BLaER1 (cell line): ENCODE measurements around the gene ARFGAP3.

Experiments used
- H3K27ac ChIP-seq: shearing (Covaris generic); formaldehyde crosslinking; 2 replicates; pipeline ENCODE4 v1.8.1; 2022
- H3K27me3 ChIP-seq: shearing (Covaris generic); formaldehyde crosslinking; 2 replicates; pipeline ENCODE4 v1.8.1; 2022
- H3K36me3 ChIP-seq: shearing (Covaris generic); formaldehyde crosslinking; 2 replicates; pipeline ENCODE4 v1.8.1; 2022
- H3K4me1 ChIP-seq: shearing (Covaris generic); formaldehyde crosslinking; 2 replicates; pipeline ENCODE4 v1.8.1; 2022
- H3K4me2 ChIP-seq: shearing (Covaris generic); formaldehyde crosslinking; 2 replicates; pipeline ENCODE4 v1.8.1; 2022
- H3K4me3 ChIP-seq: shearing (Covaris generic); formaldehyde crosslinking; 2 replicates; pipeline ENCODE4 v1.8.1; 2022
- H3K9ac ChIP-seq: shearing (Covaris generic); formaldehyde crosslinking; 2 replicates; pipeline ENCODE4 v1.8.1; 2022
- H3K9me3 ChIP-seq: shearing (Covaris generic); formaldehyde crosslinking; 2 replicates; pipeline ENCODE4 v1.8.1; 2022
- H4K20me1 ChIP-seq: shearing (Covaris generic); formaldehyde crosslinking; 2 replicates; pipeline ENCODE4 v1.8.1; 2022
- Cebpa-rat ChIP-seq: shearing (Covaris generic); IDR thresholded peaks from 2 replicates; pipeline ENCODE4 v1.8.1; 2022

ARFGAP3 gene

GRCh38 chr22:42885446-42885845, 28.4 kb upstream of the ARFGAP3 start:
- Histone ChIP-seq H3K27me3 (no peaks in the 10 kb centered on the region), H3K9ac (0 out of 2 replicates have a peak overlapping the region, but pooled peaks have one; percentile 19), H3K4me3 (no peak overlapping the region), H3K4me1 (peaks cover 33% of the 10 kb centered on the region), H3K4me2 (no peak overlapping the region), H3K9me3 (no peaks in the 10 kb centered on the region), H3K36me3 (peaks cover 93% of the 10 kb centered on the region), H4K20me1 (peaks cover 47% of the 10 kb centered on the region), H3K27ac (peak overlapping the region; percentile 27)
- no peak for TF ChIP-seq Cebpa-rat

- Histone ChIP-seq H3K9me3 (no peaks in the 10 kb centered on the region), H4K20me1 (peaks cover 48% of the 10 kb centered on the region), H3K4me1 (peaks cover 26% of the 10 kb centered on the region), H3K36me3 (peaks cover 94% of the 10 kb centered on the region), H3K9ac (no peak overlapping the region), H3K4me3 (no peak overlapping the region), H3K27me3 (no peaks in the 10 kb centered on the region), H3K4me2 (no peak overlapping the region), H3K27ac (no peak overlapping the region)
- no peak for TF ChIP-seq Cebpa-rat
These were observed 27.7 kb upstream of the ARFGAP3 start for GRCh38 chr22:42884616-42885375.

- H3K4me1 ChIP-seq = peaks cover 18% of the 10 kb centered on the region
- H3K4me3 ChIP-seq = no peak overlapping the region
- no peaks in the 10 kb centered on the region for H3K9me3 ChIP-seq
- no peak overlapping the region for H3K9ac ChIP-seq
- peaks cover 100% of the 10 kb centered on the region for H3K36me3 ChIP-seq
- H3K27ac ChIP-seq = no peak overlapping the region
- no peak overlapping the region for H3K4me2 ChIP-seq
- TF ChIP-seq Cebpa-rat = no peak
- peaks cover 50% of the 10 kb centered on the region for H4K20me1 ChIP-seq
- no peaks in the 10 kb centered on the region for H3K27me3 ChIP-seq
These were observed 26.9 kb upstream of the ARFGAP3 start for GRCh38 chr22:42883970-42884369.

- TF ChIP-seq Cebpa-rat = no peak
- no peak overlapping the region for H3K9ac ChIP-seq
- H3K27me3 ChIP-seq = no peaks in the 10 kb centered on the region
- no peak overlapping the region for H3K27ac ChIP-seq
- H3K9me3 ChIP-seq = no peaks in the 10 kb centered on the region
- no peak overlapping the region for H3K4me2 ChIP-seq
- peaks cover 9% of the 10 kb centered on the region for H3K4me1 ChIP-seq
- peaks cover 100% of the 10 kb centered on the region for H3K36me3 ChIP-seq
- no peak overlapping the region for H3K4me3 ChIP-seq
- H4K20me1 ChIP-seq = peaks cover 42% of the 10 kb centered on the region
These were observed 26.0 kb upstream of the ARFGAP3 start for GRCh38 chr22:42883121-42883520.

- no peak for TF ChIP-seq Cebpa-rat
- H3K4me2 ChIP-seq = no peak overlapping the region
- peaks cover 41% of the 10 kb centered on the region for H4K20me1 ChIP-seq
- peaks cover 100% of the 10 kb centered on the region for H3K36me3 ChIP-seq
- no peaks in the 10 kb centered on the region for H3K27me3 ChIP-seq
- no peak overlapping the region for H3K4me3 ChIP-seq
- H3K4me1 ChIP-seq = peaks cover 7% of the 10 kb centered on the region; the same call in 1 of the 2 replicates
- 0 out of 2 replicates have a peak overlapping the region, but pooled peaks have one; percentile 1 for H3K27ac ChIP-seq
- H3K9me3 ChIP-seq = no peaks in the 10 kb centered on the region
- H3K9ac ChIP-seq = no peak overlapping the region
These were observed 25.0 kb upstream of the ARFGAP3 start for GRCh38 chr22:42881982-42882656.

GRCh38 chr22:42881298-42881697, 24.2 kb upstream of the ARFGAP3 start:
- H3K36me3 ChIP-seq = peaks cover 100% of the 10 kb centered on the region
- H3K27ac ChIP-seq = no peak overlapping the region
- H3K4me1 ChIP-seq = peaks cover 7% of the 10 kb centered on the region; the same call in 1 of the 2 replicates

GRCh38 chr22:42880815-42881214, 23.7 kb upstream of the ARFGAP3 start:
- H3K27me3 ChIP-seq = no peaks in the 10 kb centered on the region
- no peak for TF ChIP-seq Cebpa-rat
- peaks cover 7% of the 10 kb centered on the region; the same call in 1 of the 2 replicates for H3K4me1 ChIP-seq
- H3K27ac ChIP-seq = 0 out of 2 replicates have a peak overlapping the region, but pooled peaks have one; percentile 11
- H4K20me1 ChIP-seq = peaks cover 38% of the 10 kb centered on the region
- peaks cover 100% of the 10 kb centered on the region for H3K36me3 ChIP-seq
- no peak overlapping the region for H3K4me3 ChIP-seq
- H3K9me3 ChIP-seq = no peaks in the 10 kb centered on the region
- H3K9ac ChIP-seq = no peak overlapping the region
- no peak overlapping the region for H3K4me2 ChIP-seq

More at GRCh38 chr22:42881298-42881697, 24.2 kb upstream of the ARFGAP3 start:
- H3K4me2 ChIP-seq = no peak overlapping the region
- H3K9me3 ChIP-seq = no peaks in the 10 kb centered on the region
- no peak overlapping the region for H3K4me3 ChIP-seq
- H3K9ac ChIP-seq = no peak overlapping the region
- H3K27me3 ChIP-seq = no peaks in the 10 kb centered on the region
- no peak for TF ChIP-seq Cebpa-rat
- H4K20me1 ChIP-seq = peaks cover 41% of the 10 kb centered on the region

- Histone ChIP-seq H3K4me2 (no peak overlapping the region), H3K9me3 (no peaks in the 10 kb centered on the region), H3K9ac (no peak overlapping the region), H3K27me3 (no peaks in the 10 kb centered on the region), H3K27ac (no peak overlapping the region; the same call in 1 of the 2 replicates), H3K4me3 (no peak overlapping the region), H3K36me3 (peaks cover 100% of the 10 kb centered on the region), H3K4me1 (peaks cover 7% of the 10 kb centered on the region; the same call in 1 of the 2 replicates), H4K20me1 (peaks cover 26% of the 10 kb centered on the region; the same call in 1 of the 2 replicates)
- no peak for TF ChIP-seq Cebpa-rat
These were observed 22.4 kb upstream of the ARFGAP3 start for GRCh38 chr22:42879371-42880021.

GRCh38 chr22:42878561-42879305, 21.7 kb upstream of the ARFGAP3 start:
- no peaks in the 10 kb centered on the region for H3K9me3 ChIP-seq
- no peaks in the 10 kb centered on the region for H3K27me3 ChIP-seq
- no peak overlapping the region for H3K4me2 ChIP-seq
- TF ChIP-seq Cebpa-rat = no peak
- H4K20me1 ChIP-seq = peaks cover 26% of the 10 kb centered on the region; the same call in 1 of the 2 replicates
- H3K4me1 ChIP-seq = peaks cover 7% of the 10 kb centered on the region; the same call in 1 of the 2 replicates
- no peak overlapping the region for H3K9ac ChIP-seq
- no peak overlapping the region for H3K4me3 ChIP-seq
- H3K27ac ChIP-seq = no peak overlapping the region; the same call in 1 of the 2 replicates
- H3K36me3 ChIP-seq = peaks cover 100% of the 10 kb centered on the region
